SJCRH30 (cell line): ENCODE measurements around the gene CIAO1. TPM values are rescaled to one million over a fixed set of nuclear protein-coding genes. Genes with fewer than 3 reads are reported as not detected.
"Not testable (repeated sequence)": the region's sequence is repeated elsewhere in the genome, so short reads cannot be mapped to it uniquely, and the experiment has no call there.

Experiments
- DNase-seq, 2 experiments: peaks; one replicate each; pipeline ENCODE4 v3.0.0-alpha.2; 2015 to 2020
- H3K27ac ChIP-seq: fragments of 250-450 bp; sonication (Bioruptor Pico); 2 replicates; pipeline ENCODE4 v1.5.1; 2020; ENCODE audit warnings: mild to moderate bottlenecking, moderate library complexity
- H3K27me3 ChIP-seq: fragments of 250-450 bp; sonication (Bioruptor Pico); 2 replicates; pipeline ENCODE4 v1.5.1; 2020; ENCODE audit warnings: mild to moderate bottlenecking, moderate library complexity
- H3K36me3 ChIP-seq: fragments of 250-450 bp; sonication (Bioruptor Pico); 2 replicates; pipeline ENCODE4 v1.5.1; 2020; ENCODE audit warnings: mild to moderate bottlenecking, moderate library complexity
- H3K4me1 ChIP-seq: fragments of 250-450 bp; sonication (Bioruptor Pico); 2 replicates; pipeline ENCODE4 v1.5.1; 2020; ENCODE audit warnings: mild to moderate bottlenecking, moderate library complexity
- H3K4me3 ChIP-seq: fragments of 250-450 bp; sonication (Bioruptor Pico); 2 replicates; pipeline ENCODE4 v1.5.1; 2020; ENCODE audit warnings: mild to moderate bottlenecking, moderate library complexity
- H3K9me3 ChIP-seq: fragments of 250-450 bp; sonication (Bioruptor Pico); replicated peaks from 2 replicates; pipeline ENCODE4 v1.5.1; 2020; ENCODE audit warnings: mild to moderate bottlenecking, moderate library complexity
- total RNA-seq: library from RNA; depleted of rRNA; stranded (reverse); fragments of >200 nt; shearing (Covaris generic); gene quantifications from 2 replicates; pipeline ENCODE4 v1.2.3, GENCODE V29; 2014

CIAO1 gene
- total RNA-seq, 1 experiment from 2014 or later = 59.2 TPM

DNA sequence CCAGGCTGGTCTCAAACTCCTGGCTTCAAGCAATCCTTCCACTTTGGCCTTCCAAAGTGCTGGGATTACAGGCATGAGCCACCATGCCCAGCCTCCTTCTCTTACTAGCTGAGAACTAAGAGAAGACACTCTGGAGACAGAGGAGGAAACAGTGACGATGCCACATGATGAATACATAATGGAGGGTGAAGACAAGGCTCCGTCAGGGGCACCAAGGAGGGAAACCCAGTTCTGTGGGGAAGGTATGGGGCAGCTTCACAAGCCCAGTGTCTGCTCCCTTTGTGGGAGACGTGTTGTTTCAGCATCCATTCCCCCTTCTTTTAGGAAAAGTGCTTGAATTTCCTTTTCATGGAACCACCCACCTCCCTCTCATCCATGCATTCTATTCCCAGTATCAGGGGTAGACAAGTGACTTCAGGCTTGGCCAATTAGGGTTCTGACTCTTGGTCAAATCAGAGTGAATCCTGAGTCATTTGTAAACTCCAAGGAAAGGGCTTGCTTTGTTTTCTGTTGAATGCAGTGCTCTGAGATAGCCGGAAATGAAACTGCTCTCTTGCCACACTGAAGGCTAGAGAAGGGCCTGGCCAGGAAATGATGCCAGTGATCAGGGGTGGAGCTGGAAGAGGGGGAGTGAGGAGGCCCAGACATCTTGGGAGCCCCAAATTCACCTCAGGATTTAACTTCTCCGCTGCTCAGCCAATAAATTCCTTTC is 24.0 kb upstream of the CIAO1 start:
- H3K9me3 ChIP-seq = no peaks in the 10 kb centered on the region
- H3K27ac ChIP-seq = no peak overlapping the region
- DNase-seq = no peak
- H3K36me3 ChIP-seq = no peaks in the 10 kb centered on the region
- no peaks in the 10 kb centered on the region for H3K27me3 ChIP-seq
- H3K4me3 ChIP-seq = no peak overlapping the region
- peaks cover 25% of the 10 kb centered on the region for H3K4me1 ChIP-seq

DNA sequence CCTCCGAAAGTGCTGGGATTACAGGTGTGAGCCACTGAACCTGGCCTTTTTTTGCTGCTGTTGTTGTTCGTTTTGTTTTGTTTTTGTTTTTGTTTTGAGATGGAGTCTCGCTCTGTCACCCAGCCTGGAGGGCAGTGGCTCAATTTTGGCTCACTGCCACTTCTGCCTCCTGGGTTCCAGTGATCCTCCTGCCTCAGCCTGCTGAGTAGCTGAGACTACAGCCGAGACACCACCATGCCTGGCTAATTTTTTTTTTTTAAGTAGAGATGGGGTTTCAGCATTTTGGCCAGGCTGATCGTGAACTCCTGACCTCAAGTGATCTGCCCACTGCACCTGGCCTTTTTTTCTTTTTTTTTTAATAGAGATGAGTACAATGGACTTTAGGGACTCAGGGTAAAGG is 22.2 kb upstream of the CIAO1 start:
- Histone ChIP-seq H3K4me3 (no peak overlapping the region), H3K27ac (no peak overlapping the region), H3K4me1 (peaks cover 18% of the 10 kb centered on the region)

DNA sequence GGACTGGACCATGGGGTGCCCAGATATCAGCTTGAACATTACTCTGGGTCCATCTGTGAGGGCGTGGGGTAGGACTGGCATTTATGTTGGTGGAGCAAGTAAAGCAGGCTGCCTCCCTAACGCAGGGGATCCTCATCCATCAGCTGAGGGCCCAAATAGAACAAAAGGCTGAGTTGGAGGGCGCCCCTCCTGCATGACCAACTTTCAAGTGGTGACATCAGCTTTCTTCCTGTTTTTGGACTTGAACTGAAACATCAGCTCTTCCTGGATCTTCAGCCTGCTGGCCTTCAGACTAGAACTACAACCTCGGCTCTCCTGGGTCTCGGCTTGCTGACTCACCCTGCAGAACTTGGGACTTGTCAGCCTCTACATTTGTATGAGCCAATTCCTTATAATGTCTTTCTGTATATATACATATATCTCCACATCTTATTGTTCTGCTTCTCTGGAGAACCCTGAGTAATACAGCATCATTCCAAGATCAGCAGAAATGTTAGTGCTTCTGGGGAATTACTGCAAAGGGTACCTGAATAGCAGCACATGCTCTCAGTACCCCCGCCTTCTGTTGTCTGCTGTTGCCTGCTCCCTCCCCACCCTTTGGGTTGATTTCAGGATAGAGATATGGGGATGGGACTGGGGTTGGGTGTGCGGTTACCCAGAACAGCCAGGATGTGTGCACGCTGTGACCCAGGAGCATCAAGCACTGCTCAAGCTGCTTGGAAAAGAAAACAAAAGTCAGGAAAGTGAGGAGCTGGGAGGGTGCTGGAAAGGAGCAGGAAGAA is 20.2 kb upstream of the CIAO1 start:
- no peak overlapping the region for H3K27ac ChIP-seq
- H3K9me3 ChIP-seq = no peaks in the 10 kb centered on the region
- H3K4me1 ChIP-seq = peaks cover 8% of the 10 kb centered on the region; the same call in 1 of the 2 replicates
- no peak for DNase-seq
- no peaks in the 10 kb centered on the region for H3K36me3 ChIP-seq
- H3K27me3 ChIP-seq = no peaks in the 10 kb centered on the region
- H3K4me3 ChIP-seq = no peak overlapping the region

More for the DNA sequence above, 22.2 kb upstream of the CIAO1 start:
- Histone ChIP-seq H3K9me3 (no peaks in the 10 kb centered on the region), H3K27me3 (no peaks in the 10 kb centered on the region), H3K36me3 (no peaks in the 10 kb centered on the region)
- no peak for DNase-seq

DNA sequence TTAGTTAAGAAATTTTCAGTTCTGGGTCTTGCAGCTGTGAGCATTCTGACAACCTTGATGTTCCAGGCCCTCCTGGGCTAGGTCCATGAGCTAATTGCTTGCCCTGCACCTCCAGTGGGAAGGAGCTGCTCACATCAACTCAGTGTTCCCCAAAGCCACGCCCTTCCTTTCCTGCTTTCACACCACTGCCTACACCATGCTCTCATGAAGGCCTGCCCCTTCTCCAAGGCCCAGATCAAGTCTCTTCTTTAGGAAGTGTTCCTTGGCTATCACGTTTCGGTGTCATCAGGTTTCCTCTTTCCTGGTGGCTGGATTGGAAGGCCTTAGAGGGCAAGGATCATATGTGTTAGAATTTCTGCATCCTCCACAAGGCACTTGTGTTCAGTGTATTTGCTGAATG is 19.0 kb upstream of the CIAO1 start:
- Histone ChIP-seq H3K4me3 (no peak overlapping the region), H3K27me3 (no peaks in the 10 kb centered on the region), H3K27ac (no peak overlapping the region), H3K4me1 (peaks cover 8% of the 10 kb centered on the region; the same call in 1 of the 2 replicates), H3K36me3 (no peaks in the 10 kb centered on the region), H3K9me3 (no peaks in the 10 kb centered on the region)
- peak; percentile 33 to 60 for DNase-seq

DNA sequence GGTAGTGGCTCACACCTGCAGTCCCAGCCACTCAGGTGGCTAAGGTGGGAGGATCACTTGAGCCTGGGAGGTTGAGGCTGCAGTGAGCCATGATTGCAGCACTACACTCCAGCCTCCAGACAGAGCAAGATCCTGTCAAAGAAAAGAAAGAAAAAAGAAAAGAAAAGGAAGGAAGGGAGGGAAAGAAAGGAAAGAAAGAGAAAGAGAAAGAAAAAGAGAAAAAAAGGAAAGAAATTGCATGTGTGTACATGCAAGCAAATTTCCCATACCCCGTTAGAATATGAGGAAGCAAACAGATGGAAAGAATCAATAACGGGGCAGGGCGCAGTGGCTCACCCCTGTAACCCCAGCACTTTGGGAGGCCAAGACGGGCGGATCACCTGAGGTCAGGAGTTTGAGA is 18.1 kb upstream of the CIAO1 start:
- Histone ChIP-seq H3K4me1 (peaks cover 8% of the 10 kb centered on the region; the same call in 1 of the 2 replicates), H3K27me3 (no peaks in the 10 kb centered on the region), H3K4me3 (no peak overlapping the region), H3K36me3 (no peaks in the 10 kb centered on the region), H3K9me3 (no peaks in the 10 kb centered on the region), H3K27ac (no peak overlapping the region)
- DNase-seq = no peak

DNA sequence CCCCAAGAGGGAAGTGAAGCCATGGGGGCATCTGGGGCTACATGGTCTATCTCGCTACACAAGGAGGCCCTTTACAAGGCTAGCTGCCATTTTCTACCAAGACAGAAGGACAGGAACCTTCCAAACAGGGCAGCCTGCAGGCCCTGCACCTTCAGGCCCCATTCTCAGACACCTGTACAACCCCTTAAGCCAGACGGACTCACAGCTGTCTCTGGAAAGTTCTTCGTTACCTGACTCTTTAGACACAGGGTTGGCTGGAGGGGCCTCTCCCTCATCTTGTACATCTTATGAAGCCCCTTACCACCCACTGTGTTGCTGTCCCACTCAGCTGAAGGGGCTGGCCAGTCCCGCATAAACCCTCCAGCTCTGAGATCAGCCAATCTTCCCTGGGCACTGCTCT is 17.4 kb upstream of the CIAO1 start:
- H3K4me1 ChIP-seq = peaks cover 8% of the 10 kb centered on the region; the same call in 1 of the 2 replicates
- H3K27ac ChIP-seq = no peak overlapping the region
- H3K9me3 ChIP-seq = no peaks in the 10 kb centered on the region
- H3K36me3 ChIP-seq = peaks cover 4% of the 10 kb centered on the region; the same call in 1 of the 2 replicates
- no peak for DNase-seq
- H3K4me3 ChIP-seq = no peak overlapping the region
- no peaks in the 10 kb centered on the region for H3K27me3 ChIP-seq

DNA sequence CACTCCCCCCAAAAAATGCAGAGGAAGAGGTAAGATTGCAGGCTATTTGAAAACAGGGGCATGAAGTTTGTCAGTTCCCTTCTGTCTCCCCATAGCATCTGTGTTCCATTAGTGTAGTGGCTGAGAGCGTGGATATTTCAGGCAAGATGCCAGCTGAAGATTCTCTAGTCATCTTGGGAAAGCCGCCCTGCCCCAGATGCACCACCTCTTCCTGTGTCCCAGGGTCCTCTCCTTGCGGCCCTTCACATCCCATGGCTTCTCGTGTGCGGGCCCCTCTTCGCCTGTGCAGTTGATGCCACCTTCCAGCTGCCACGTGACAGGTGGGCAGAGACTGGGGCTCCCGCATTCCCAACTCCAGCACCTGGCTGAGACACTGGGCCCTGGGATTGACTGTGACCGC is 16.4 kb upstream of the CIAO1 start:
- H3K9me3 ChIP-seq = no peaks in the 10 kb centered on the region
- no peak overlapping the region for H3K27ac ChIP-seq
- peaks cover 4% of the 10 kb centered on the region; the same call in 1 of the 2 replicates for H3K36me3 ChIP-seq
- no peak overlapping the region for H3K4me3 ChIP-seq
- no peaks in the 10 kb centered on the region for H3K27me3 ChIP-seq
- DNase-seq = no peak
- H3K4me1 ChIP-seq = peaks cover 8% of the 10 kb centered on the region; the same call in 1 of the 2 replicates

DNA sequence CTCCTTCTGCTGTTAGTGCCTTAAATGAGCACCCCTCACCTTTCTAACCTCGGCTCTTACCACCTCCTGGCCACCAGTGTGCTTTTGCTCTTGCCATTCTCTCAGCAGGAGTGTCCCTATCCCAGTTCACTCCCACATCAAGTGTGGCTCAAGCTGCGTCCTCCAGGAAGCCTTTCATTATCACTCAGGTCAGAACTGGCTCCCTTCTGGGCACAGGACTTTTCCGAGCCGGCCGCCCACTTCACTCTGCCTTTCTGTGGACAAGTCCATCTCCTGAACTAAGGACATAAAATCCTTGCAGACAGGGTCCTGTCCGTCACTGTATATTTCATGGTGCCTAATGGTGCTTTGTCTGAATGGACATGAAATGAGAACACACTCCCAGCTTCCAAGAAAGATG is 15.8 kb upstream of the CIAO1 start:
- Histone ChIP-seq H3K27ac (no peak overlapping the region), H3K27me3 (no peaks in the 10 kb centered on the region), H3K36me3 (peaks cover 4% of the 10 kb centered on the region; the same call in 1 of the 2 replicates), H3K9me3 (no peaks in the 10 kb centered on the region), H3K4me1 (peaks cover 8% of the 10 kb centered on the region; the same call in 1 of the 2 replicates), H3K4me3 (no peak overlapping the region)
- no peak for DNase-seq

DNA sequence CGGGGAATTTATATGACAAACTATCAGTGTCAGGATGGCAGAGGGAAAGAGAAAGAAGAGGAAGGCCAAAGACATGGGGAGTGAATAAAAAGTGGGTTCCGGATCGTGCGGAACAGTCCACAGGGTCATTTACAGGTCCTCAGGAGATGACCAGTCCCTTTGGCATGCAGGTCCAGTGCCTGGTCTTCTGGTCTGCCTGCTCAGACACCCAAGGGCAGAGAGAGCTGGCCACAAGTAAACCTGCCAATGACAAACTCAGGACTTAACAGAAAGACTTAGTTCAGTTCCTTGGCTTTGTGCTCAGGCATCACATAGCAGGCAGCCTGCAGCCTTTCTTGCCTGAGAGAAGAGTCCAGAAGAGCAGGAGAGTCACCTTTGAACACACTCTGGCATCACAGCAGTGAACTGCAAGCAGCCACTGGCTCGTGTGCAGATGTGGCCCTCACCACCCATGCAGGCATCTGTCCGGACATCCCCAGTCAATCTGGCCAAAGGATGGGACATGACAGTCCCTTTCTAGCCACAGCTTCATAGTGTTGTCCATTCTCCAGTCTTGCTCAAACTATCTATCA is 14.2 kb upstream of the CIAO1 start:
- no peak overlapping the region for H3K27ac ChIP-seq
- DNase-seq = peak; percentile 76 to 80

DNA sequence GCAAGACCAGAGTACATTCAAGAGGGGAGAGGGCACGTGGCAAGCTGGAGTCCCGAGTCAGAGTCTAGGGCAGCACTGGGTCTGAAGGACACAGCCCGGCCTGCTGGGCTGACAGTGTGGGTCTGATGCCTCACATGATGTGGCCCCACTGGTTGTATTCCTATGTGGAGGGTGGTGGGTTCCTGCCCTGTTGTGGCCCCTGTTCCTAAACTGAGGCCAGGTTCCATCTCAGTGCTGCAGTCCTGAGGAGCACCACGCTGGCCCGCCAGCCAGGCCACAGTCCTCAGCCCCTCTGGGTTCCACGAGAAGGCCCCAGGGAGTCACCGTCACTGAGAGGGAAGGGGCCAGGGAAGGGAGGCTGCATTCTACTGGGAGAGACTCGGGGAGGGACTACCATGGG is 13.5 kb upstream of the CIAO1 start:
- Histone ChIP-seq H3K4me1 (no peaks in the 10 kb centered on the region; the same call in 1 of the 2 replicates), H3K27ac (no peak overlapping the region), H3K36me3 (peaks cover 4% of the 10 kb centered on the region; the same call in 1 of the 2 replicates), H3K27me3 (no peaks in the 10 kb centered on the region), H3K9me3 (no peaks in the 10 kb centered on the region), H3K4me3 (no peak overlapping the region)
- DNase-seq = no peak

More for the DNA sequence above, 14.2 kb upstream of the CIAO1 start:
- no peaks in the 10 kb centered on the region for H3K27me3 ChIP-seq
- peaks cover 5% of the 10 kb centered on the region; the same call in 1 of the 2 replicates for H3K4me1 ChIP-seq
- H3K36me3 ChIP-seq = peaks cover 4% of the 10 kb centered on the region; the same call in 1 of the 2 replicates
- no peaks in the 10 kb centered on the region for H3K9me3 ChIP-seq
- no peak overlapping the region for H3K4me3 ChIP-seq

DNA sequence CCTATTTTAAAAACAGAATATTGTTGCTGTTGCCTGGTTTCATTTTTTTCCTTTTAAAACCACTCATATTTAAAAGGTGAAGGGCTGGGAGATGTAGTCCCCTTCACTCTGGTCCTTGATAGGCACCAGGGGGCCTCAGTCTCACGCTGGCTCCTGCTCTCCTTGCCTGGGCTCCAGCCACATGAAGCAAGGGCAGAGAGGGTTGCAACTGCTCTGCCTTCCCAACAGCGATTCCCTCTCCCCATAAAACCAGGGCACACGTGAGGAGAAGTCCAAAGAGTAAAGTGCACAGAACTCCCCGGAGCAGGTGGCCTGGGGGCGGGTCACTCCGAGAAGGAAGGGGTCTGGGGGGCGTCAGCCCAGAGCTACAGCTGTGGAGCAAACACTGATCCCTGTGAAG is 13.0 kb upstream of the CIAO1 start:
- no peak overlapping the region for H3K27ac ChIP-seq
- no peak overlapping the region for H3K4me3 ChIP-seq
- no peaks in the 10 kb centered on the region for H3K9me3 ChIP-seq
- H3K36me3 ChIP-seq = peaks cover 4% of the 10 kb centered on the region; the same call in 1 of the 2 replicates
- H3K4me1 ChIP-seq = no peaks in the 10 kb centered on the region; the same call in 1 of the 2 replicates
- H3K27me3 ChIP-seq = no peaks in the 10 kb centered on the region
- DNase-seq = no peak

DNA sequence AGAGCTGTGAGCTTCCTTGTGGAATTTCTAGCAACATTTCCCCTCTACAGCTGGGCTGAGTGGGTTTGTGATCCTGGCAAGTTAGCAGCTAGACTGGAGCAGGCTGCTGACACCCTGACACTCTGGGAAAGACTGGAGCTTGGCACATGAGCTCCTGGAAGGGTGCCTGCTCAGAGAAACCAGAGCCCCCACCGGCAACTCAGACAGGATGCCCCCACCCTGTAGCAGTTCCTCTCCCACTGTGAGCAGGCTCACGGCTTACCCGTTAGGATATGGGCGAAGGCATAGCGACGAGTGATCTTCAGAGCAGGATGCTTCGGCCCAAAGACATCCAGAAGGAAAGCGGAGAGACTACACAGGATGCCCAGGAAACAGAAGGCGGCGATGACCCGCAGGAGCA is 11.5 kb upstream of the CIAO1 start:
- Histone ChIP-seq H3K36me3 (peaks cover 9% of the 10 kb centered on the region; the same call in 1 of the 2 replicates), H3K27ac (no peak overlapping the region), H3K9me3 (no peaks in the 10 kb centered on the region), H3K4me1 (peaks cover 3% of the 10 kb centered on the region), H3K27me3 (no peaks in the 10 kb centered on the region), H3K4me3 (no peak overlapping the region)
- no peak for DNase-seq

DNA sequence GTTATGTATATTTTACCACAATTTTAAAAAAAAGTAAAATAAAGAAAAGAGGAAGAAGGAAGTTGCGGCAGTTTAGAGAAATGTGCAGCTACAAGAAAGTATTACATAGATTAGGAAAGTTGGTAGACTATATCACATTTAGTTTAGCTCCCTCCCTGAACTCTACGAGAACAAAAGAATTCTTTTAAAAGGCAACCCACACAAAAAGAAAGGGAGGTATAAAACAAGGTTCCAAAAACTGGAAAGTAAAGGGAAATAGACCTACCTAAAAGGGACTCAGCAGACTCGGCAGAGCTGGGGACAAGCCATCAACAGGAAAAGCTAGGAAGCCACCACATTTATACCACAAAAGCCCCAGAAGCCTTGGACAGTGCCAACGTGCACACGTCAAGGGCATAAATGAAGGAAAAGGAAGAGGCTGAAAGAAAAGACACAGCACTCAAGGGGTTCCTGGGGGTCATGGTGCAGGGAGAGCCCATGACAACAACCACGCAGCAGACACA is 9.4 kb upstream of the CIAO1 start:
- no peaks in the 10 kb centered on the region for H3K9me3 ChIP-seq

DNA sequence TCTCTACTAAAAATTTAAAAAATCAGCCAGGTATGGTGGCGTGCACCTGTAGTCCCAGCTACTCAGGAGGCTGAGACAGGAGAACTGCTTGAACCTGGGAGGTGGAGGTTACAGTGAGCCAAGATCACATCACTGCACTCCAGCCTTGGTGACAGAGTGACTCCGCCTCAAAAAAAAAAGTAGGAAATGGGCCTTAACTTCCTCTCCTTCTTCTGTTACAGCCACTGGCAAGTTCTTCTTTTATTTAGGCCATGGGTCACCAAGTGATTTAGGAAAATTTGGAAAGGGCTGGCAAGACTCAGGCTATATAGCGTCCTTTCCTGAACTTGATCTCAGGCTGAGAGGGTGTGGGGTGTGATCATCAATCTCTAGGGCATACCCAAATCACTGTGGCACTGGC is 8.3 kb upstream of the CIAO1 start:
- H3K4me3 ChIP-seq, H3K27me3 ChIP-seq, DNase-seq, H3K9me3 ChIP-seq, H3K27ac ChIP-seq, H3K36me3 ChIP-seq: not testable (repeated sequence)
- H3K4me1 ChIP-seq = peaks cover 19% of the 10 kb centered on the region

More for the DNA sequence above, 9.4 kb upstream of the CIAO1 start:
- peaks cover 19% of the 10 kb centered on the region for H3K4me1 ChIP-seq
- no peak overlapping the region for H3K27ac ChIP-seq
- no peak overlapping the region for H3K4me3 ChIP-seq
- no peaks in the 10 kb centered on the region for H3K27me3 ChIP-seq
- no peak for DNase-seq
- H3K36me3 ChIP-seq = peaks cover 9% of the 10 kb centered on the region; the same call in 1 of the 2 replicates
